IMR-90 (cell line): ENCODE data around the gene CACNA2D3. TPM values are rescaled to one million over a fixed set of nuclear protein-coding genes. Genes with fewer than 3 reads are reported as not detected.

Experiments
- ATAC-seq: fragments of 200-7000 bp; cut with Tn5 transposase; 2 replicates; pipeline ENCODE4 v1.9.1; 2020; ENCODE audit warnings: low read depth, mild to moderate bottlenecking, moderate library complexity
- BruUV-seq: library from RNA; stranded (reverse); fragments of 400-500 nt; replicated peaks from 2 replicates; lab custom pipeline; 2021; lab: Mats Ljungman, UMichigan
- CTCF ChIA-PET: fragments of 300-600 bp; formaldehyde crosslinking; extraction: SDS; loops from one replicate; lab custom pipeline; 2021; ENCODE audit warnings: antibody characterized with exemption; lab: Yijun Ruan, JAX
- POLR2A ChIA-PET: fragments of 300-600 bp; sonication (Branson Sonifier 250); formaldehyde crosslinking; loops from one replicate; lab custom pipeline; 2022; ENCODE audit warnings: antibody characterized with exemption; ENCODE audit not compliant: unreplicated experiment; lab: Charles Lee
- DNase-seq: peaks from one replicate; pipeline ENCODE4 v3.0.0; 2013
- H2AFZ ChIP-seq: replicated peaks from 2 replicates; pipeline ENCODE3; 2013; ENCODE audit warnings: low read length, mild to moderate bottlenecking; ENCODE audit not compliant: poor library complexity
- H2AK5ac ChIP-seq: 2 replicates; pipeline ENCODE4 v1.6.1; 2013; ENCODE audit warnings: low read depth, low read length, inconsistent platforms
- H2AK9ac ChIP-seq: replicated peaks from 2 replicates; pipeline ENCODE3; 2013; ENCODE audit warnings: mild to moderate bottlenecking, low read depth, low read length, moderate library complexity; ENCODE audit not compliant: poor library complexity
- H2BK120ac ChIP-seq: 2 replicates; pipeline ENCODE4 v1.6.1; 2013; ENCODE audit warnings: low read depth, low read length, inconsistent platforms
- H2BK15ac ChIP-seq: 3 replicates; pipeline ENCODE4 v1.6.1; 2013; ENCODE audit warnings: low read depth, low read length, inconsistent platforms
- H2BK20ac ChIP-seq: 2 replicates; pipeline ENCODE4 v1.6.1; 2013; ENCODE audit warnings: low read depth, mild to moderate bottlenecking, inconsistent platforms, low read length, moderate library complexity
- H2BK5ac ChIP-seq: 2 replicates; pipeline ENCODE4 v1.6.1; 2013; ENCODE audit warnings: mild to moderate bottlenecking, low read depth, low read length, inconsistent platforms; ENCODE audit not compliant: poor library complexity, severe bottlenecking
- H3K14ac ChIP-seq: replicated peaks from 2 replicates; pipeline ENCODE4 v1.6.1; 2013; ENCODE audit warnings: low read depth, low read length, inconsistent platforms
- H3K18ac ChIP-seq: 2 replicates; pipeline ENCODE4 v1.6.1; 2013; ENCODE audit warnings: low read depth, low read length, control low read depth
- H3K23ac ChIP-seq: 2 replicates; pipeline ENCODE4 v1.6.1; 2013; ENCODE audit warnings: low read depth, low read length, inconsistent platforms
- H3K27ac ChIP-seq: 2 replicates; pipeline ENCODE4 v1.5.1; 2013; ENCODE audit warnings: mild to moderate bottlenecking, control low read depth, low read length; ENCODE audit not compliant: insufficient read depth
- H3K27me3 ChIP-seq: 2 replicates; pipeline ENCODE4 v1.6.1; 2013; ENCODE audit warnings: low read length; ENCODE audit not compliant: control insufficient read depth, insufficient read depth
- H3K36me3 ChIP-seq: 2 replicates; pipeline ENCODE4 v1.6.1; 2013; ENCODE audit warnings: low read length, mixed read lengths; ENCODE audit not compliant: control insufficient read depth, insufficient read depth
- H3K4ac ChIP-seq: 2 replicates; pipeline ENCODE4 v1.6.1; 2013; ENCODE audit warnings: low read depth, low read length, inconsistent platforms
- H3K4me1 ChIP-seq: 2 replicates; pipeline ENCODE4 v1.6.1; 2013; ENCODE audit warnings: low read length, mixed read lengths; ENCODE audit not compliant: control insufficient read depth, insufficient read depth
- H3K4me2 ChIP-seq: 2 replicates; pipeline ENCODE4 v1.6.1; 2013; ENCODE audit warnings: low read depth, mild to moderate bottlenecking, control low read depth, low read length, moderate library complexity
- H3K4me3 ChIP-seq: 2 replicates; pipeline ENCODE4 v1.5.1; 2013; ENCODE audit warnings: low read depth, mild to moderate bottlenecking, control low read depth, low read length, moderate library complexity; ENCODE audit not compliant: insufficient read depth
- H3K56ac ChIP-seq: 2 replicates; pipeline ENCODE4 v1.6.1; 2013; ENCODE audit warnings: low read length, inconsistent platforms; ENCODE audit not compliant: insufficient read depth; ENCODE audit errors: extremely low read depth
- H3K79me1 ChIP-seq, 2 experiments: 2 replicates each; pipeline ENCODE4 v1.6.1; 2013; ENCODE audit warnings: low read length in 2 of 2, inconsistent platforms in 1 of 2, low read depth in 1 of 2
- H3K9ac ChIP-seq: 2 replicates; pipeline ENCODE4 v1.6.1; 2013; ENCODE audit warnings: low read depth, low read length, control low read depth
- H3K9me1 ChIP-seq: 2 replicates; pipeline ENCODE4 v1.6.1; 2013; ENCODE audit warnings: low read length, inconsistent platforms; ENCODE audit not compliant: insufficient read depth
- H3K9me3 ChIP-seq: 2 replicates; pipeline ENCODE4 v1.6.1; 2013; ENCODE audit warnings: low read length; ENCODE audit not compliant: control insufficient read depth, insufficient read depth
- H4K20me1 ChIP-seq: 2 replicates; pipeline ENCODE4 v1.6.1; 2013; ENCODE audit warnings: low read length, inconsistent platforms; ENCODE audit not compliant: insufficient read depth
- H4K5ac ChIP-seq: 2 replicates; pipeline ENCODE4 v1.6.1; 2013; ENCODE audit warnings: mild to moderate bottlenecking, low read depth, low read length, control low read depth
- H4K8ac ChIP-seq, 2 experiments: 2 replicates each; pipeline ENCODE4 v1.6.1; 2013; ENCODE audit warnings: low read depth in 2 of 2, low read length in 2 of 2, control low read depth in 1 of 2, inconsistent platforms in 1 of 2
- H4K91ac ChIP-seq: 2 replicates; pipeline ENCODE4 v1.6.1; 2013; ENCODE audit warnings: low read depth, low read length, inconsistent platforms; ENCODE audit not compliant: insufficient read depth
- BHLHE40 ChIP-seq: fragments of 150-350 bp; IDR thresholded peaks from 2 replicates; pipeline ENCODE4 v1.6.1; 2016; ENCODE audit warnings: mild to moderate bottlenecking, low read depth, low read length
- CEBPB ChIP-seq: IDR thresholded peaks from 2 replicates; pipeline ENCODE4 v1.6.1; 2012; ENCODE audit warnings: low read depth, low read length, improper control_type of control experiment
- MAFK ChIP-seq: IDR thresholded peaks from 2 replicates; pipeline ENCODE4 v1.6.1; 2012; ENCODE audit warnings: low read depth, low read length, improper control_type of control experiment
- dilution Hi-C: fragments of 300-500 bp; cut with HindIII; formaldehyde crosslinking; loops from one replicate; pipeline ENCODE4 v1.14.3; 2018; ENCODE audit warnings: low sequenced_read_pairs; ENCODE audit not compliant: unreplicated experiment
- in situ Hi-C: fragments of 300-500 bp; cut with MboI; formaldehyde crosslinking; loops from 3 replicates; pipeline ENCODE4 v1.14.3; 2019; ENCODE audit warnings: low sequenced_read_pairs, inconsistent platforms, mixed read lengths
- intact Hi-C: fragments of 100-400 bp; cut with micrococcal nuclease; formaldehyde crosslinking; loops from 2 replicates; pipeline ENCODE4 v1.10.0; 2022
- polyA plus RNA-seq, 3 experiments: library from polyadenylated mRNA; depleted of rRNA; stranded (reverse); fragments of >200 nt; gene quantifications; 2 replicates each; pipeline ENCODE4 v1.2.3, GENCODE V29; 2012; ENCODE audit warnings: low replicate concordance in 1 of 3
- total RNA-seq: library from RNA; depleted of rRNA; stranded (reverse); fragments of >200 nt; gene quantifications from 2 replicates; pipeline ENCODE4 v1.2.3, GENCODE V29; 2012

CACNA2D3 gene
- total and polyA plus RNA-seq, 2 of the 4 experiments (the other 2 are of a cell fraction), result 0.36 to 0.41 TPM

- no peaks in the 10 kb centered on the region for H3K36me3 ChIP-seq
- H3K4me2 ChIP-seq, result no peak overlapping the region; the same call in 1 of the 2 replicates
- H4K5ac ChIP-seq, result peak overlapping the region; percentile 23; the same call in 1 of the 2 replicates
- intact Hi-C loops (loop anchor here (5.0 kb wide), 1 partner anchor 62 kb away; no protein-coding TSS in a partner anchor), dilution Hi-C loops (no loop called here), in situ Hi-C loops (no loop called here)
- peak overlapping the region; percentile 93; the same call in 1 of the 2 replicates for H3K18ac ChIP-seq
- peak overlapping the region; percentile 47 to 91; a peak in 3 of 4 replicates for H4K8ac ChIP-seq
- H4K20me1 ChIP-seq, result no peaks in the 10 kb centered on the region
- TF ChIP-seq MAFK (no peak), CEBPB (peak; percentile 56; the same call in 1 of the 2 replicates), BHLHE40 (no peak)
- no peak overlapping the region for H3K14ac ChIP-seq
- H2BK120ac ChIP-seq, result peak overlapping the region; percentile 58; the same call in 1 of the 2 replicates
- H2AFZ ChIP-seq, result no peak overlapping the region
- H3K4me3 ChIP-seq, result no peak overlapping the region
- no peaks in the 10 kb centered on the region for H3K79me1 ChIP-seq
- H2BK5ac ChIP-seq, result peak overlapping the region; percentile 93
- H2BK15ac ChIP-seq, result peak overlapping the region; percentile 8; the same call in 1 of the 3 replicates
- peaks cover 20% of the 10 kb centered on the region for H3K4me1 ChIP-seq
- peak overlapping the region; percentile 28; the same call in 1 of the 2 replicates for H2BK20ac ChIP-seq
- peak overlapping the region; percentile 83; the same call in 1 of the 2 replicates for H3K27ac ChIP-seq
- ChIA-PET POLR2A (interaction anchor here (0.6 kb wide), 1 partner anchor 102 kb away, joined by 3 read pairs; no protein-coding TSS in a partner anchor), CTCF (no interaction called here)
- H3K9ac ChIP-seq, result no peak overlapping the region
- no TSS peak for BruUV-seq
- ATAC-seq (peak; percentile 62; the same call in 1 of the 2 replicates), DNase-seq (no peak)
- no peaks in the 10 kb centered on the region for H3K9me3 ChIP-seq
- no peak overlapping the region for H2AK9ac ChIP-seq
- no peaks in the 10 kb centered on the region for H3K27me3 ChIP-seq
- peak overlapping the region; percentile 53 for H3K56ac ChIP-seq
- no peak overlapping the region for H2AK5ac ChIP-seq
- no peak overlapping the region for H3K23ac ChIP-seq
- no peaks in the 10 kb centered on the region; the same call in 1 of the 2 replicates for H3K9me1 ChIP-seq
- H4K91ac ChIP-seq, result peak overlapping the region; percentile 64
- H3K4ac ChIP-seq, result peak overlapping the region; percentile 49; the same call in 1 of the 2 replicates
Measured at GRCh38 chr3:54755756-54756155, 633.4 kb downstream of the CACNA2D3 start.
